Measurements from ENCODE around the gene TTF2. TPM values are rescaled to one million over a fixed set of nuclear protein-coding genes. Genes with fewer than 3 reads are reported as not detected.

TTF2 gene
- total RNA-seq, 2 donors from 2014 or later = 87.0 to 151 TPM

DNA sequence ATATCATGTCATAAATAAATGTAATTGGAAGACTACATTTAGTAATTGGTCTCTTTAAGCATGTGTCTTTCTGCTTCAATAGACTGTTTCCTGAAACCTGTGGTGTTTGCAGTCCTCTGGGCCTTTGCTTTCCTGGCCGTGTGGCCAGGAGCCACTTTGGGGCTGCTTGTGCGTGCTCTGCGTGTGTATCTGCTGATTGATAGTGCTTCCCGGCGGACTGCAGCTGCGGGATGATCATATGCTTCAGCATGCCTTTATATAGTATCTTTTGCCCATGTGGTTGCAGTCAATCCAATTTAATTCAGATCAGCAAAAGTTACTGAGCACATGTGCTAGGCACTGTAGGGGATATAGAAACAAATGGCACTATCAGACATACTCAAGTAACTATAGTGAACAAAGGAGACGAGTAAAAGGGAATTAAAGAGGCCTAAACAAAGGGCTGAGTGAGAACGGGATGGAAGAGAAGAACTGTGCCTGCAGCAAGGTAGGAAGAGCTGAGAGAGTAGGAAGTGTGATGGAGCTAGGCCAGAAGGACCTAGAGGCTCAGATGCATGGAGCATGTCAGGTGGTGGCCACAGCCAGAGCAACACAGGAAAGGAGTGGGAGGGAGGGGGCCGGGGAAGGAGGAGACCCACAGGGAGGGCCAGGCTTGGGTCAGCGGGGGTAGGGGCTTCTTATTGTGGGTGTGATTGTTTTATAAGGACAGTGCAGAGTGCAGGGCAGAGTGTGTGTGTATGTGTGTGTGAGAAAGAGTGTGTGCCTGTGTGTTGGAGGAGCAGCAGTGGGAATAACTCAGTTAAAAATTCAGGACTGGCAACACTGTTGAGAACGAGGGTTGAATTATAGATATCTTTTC is 27.2 kb upstream of the TTF2 start:
- H3K36me3 Mint-ChIP-seq = no peaks in the 10 kb centered on the region
- H3K27ac Mint-ChIP-seq = no peak overlapping the region
- no peaks in the 10 kb centered on the region for H3K9me3 Mint-ChIP-seq
- no peak for ATAC-seq
- no peak for DNase-seq (ENCODE audit: low spot score)
- no peak overlapping the region for H3K4me3 Mint-ChIP-seq
- H3K27me3 Mint-ChIP-seq = no peaks in the 10 kb centered on the region
- no peaks in the 10 kb centered on the region for H3K4me1 Mint-ChIP-seq (ENCODE audit: low read depth in 2 of 2)

DNA sequence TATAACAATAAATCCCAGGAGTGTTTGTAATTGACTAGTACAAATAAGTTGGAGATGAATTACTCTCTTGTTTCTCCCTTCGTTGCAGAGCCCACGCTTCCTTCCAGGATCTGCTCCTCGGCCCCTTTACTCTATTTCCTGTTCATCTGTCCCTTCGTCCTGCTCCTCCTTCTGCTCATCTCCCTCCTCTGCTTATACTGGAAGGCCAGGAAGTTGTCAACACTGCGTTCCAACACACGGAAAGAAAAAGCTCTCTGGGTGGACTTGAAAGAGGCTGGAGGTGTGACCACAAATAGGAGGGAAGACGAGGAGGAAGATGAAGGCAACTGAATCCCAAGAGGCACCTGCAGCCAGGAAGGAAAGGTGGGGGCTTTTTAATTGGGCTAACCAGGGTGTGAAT is 26.4 kb upstream of the TTF2 start:
- H3K9me3 Mint-ChIP-seq = no peaks in the 10 kb centered on the region
- no peak for DNase-seq (ENCODE audit: low spot score)
- ATAC-seq = no peak
- no peaks in the 10 kb centered on the region for H3K4me1 Mint-ChIP-seq (ENCODE audit: low read depth in 2 of 2)
- no peaks in the 10 kb centered on the region for H3K36me3 Mint-ChIP-seq
- no peaks in the 10 kb centered on the region for H3K27me3 Mint-ChIP-seq
- H3K4me3 Mint-ChIP-seq = no peak overlapping the region
- H3K27ac Mint-ChIP-seq = no peak overlapping the region

DNA sequence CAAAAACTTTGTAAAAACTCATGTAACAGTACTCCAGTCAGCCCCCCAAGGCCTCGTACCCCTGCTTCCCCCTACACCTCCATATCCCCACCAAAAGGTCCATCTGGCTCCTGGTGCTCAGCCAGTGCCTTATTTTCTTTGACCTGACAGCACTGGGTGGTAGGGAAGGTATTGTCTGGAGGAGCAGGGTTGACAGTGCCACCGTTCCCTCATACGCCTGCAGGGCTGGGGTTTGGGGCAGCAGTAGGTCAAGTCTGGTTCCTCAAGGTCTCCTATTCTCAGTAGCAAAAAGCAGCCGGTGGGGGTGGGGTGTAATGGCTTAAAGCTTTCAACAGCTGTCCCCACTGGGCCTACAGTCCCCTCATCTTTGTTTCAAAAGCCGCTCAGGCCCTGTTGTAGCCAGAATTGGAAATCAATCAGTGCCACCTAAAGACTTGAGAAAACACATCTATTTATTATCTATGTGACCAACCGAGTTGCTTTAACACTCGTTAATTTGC is 25.3 kb upstream of the TTF2 start:
- no peak for DNase-seq (ENCODE audit: low spot score)
- H3K36me3 Mint-ChIP-seq = no peaks in the 10 kb centered on the region
- no peak overlapping the region for H3K4me3 Mint-ChIP-seq
- no peaks in the 10 kb centered on the region for H3K9me3 Mint-ChIP-seq
- no peak overlapping the region for H3K27ac Mint-ChIP-seq
- H3K27me3 Mint-ChIP-seq = no peaks in the 10 kb centered on the region
- no peak for ATAC-seq
- no peaks in the 10 kb centered on the region for H3K4me1 Mint-ChIP-seq (ENCODE audit: low read depth in 2 of 2)

DNA sequence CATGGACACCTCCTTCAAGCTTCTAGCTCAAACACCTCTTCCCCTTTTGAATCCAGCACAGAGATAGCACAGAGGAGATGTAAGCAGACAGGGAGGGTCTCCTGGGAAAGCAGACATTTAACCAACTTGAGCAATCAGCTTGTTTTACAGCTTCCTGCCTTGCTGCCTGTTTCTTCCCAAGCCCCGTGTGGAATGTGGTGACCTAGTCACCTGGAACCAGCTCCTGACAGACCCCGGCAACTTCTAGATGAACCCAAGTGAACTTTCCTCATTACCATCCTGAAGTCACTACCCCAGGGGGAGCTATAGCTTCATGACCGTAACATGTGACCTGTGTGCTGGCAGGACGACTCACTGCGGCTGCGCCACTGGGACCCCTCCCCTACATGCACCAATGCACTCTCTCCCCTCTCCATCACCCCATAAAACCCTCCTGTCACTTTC is 24.1 kb upstream of the TTF2 start:
- Mint-ChIP-seq H3K4me3 (no peak overlapping the region), H3K27ac (no peak overlapping the region)

DNA sequence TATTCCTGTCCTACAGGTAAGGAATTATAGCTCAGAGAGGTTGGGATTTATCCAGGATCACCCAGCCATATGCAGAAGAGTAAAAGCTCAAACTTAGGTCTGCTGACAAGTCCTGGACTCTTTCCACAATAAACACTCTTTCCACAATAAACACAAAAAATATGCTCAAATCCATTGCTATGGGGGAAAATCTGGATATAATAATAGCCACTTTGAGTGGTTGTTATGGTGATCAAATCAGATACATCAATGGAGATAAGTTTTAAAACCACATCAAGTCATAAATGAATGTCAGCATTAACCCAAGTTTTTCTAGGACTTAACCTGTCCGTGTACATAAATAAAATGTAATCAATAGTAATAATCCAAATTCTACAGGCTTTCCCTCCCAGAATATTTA is 22.3 kb upstream of the TTF2 start:
- no peaks in the 10 kb centered on the region for H3K4me1 Mint-ChIP-seq (ENCODE audit: low read depth in 2 of 2)
- ATAC-seq (no peak), DNase-seq (ENCODE audit: low spot score) (no peak)
- H3K36me3 Mint-ChIP-seq = no peaks in the 10 kb centered on the region
- no peak overlapping the region for H3K4me3 Mint-ChIP-seq
- H3K9me3 Mint-ChIP-seq = no peaks in the 10 kb centered on the region
- no peak overlapping the region for H3K27ac Mint-ChIP-seq
- H3K27me3 Mint-ChIP-seq = no peaks in the 10 kb centered on the region

More for the DNA sequence above, 24.1 kb upstream of the TTF2 start:
- no peaks in the 10 kb centered on the region for H3K36me3 Mint-ChIP-seq
- DNase-seq (ENCODE audit: low spot score) = no peak
- no peaks in the 10 kb centered on the region for H3K27me3 Mint-ChIP-seq
- H3K9me3 Mint-ChIP-seq = no peaks in the 10 kb centered on the region
- no peaks in the 10 kb centered on the region for H3K4me1 Mint-ChIP-seq (ENCODE audit: low read depth in 2 of 2)
- no peak for ATAC-seq

DNA sequence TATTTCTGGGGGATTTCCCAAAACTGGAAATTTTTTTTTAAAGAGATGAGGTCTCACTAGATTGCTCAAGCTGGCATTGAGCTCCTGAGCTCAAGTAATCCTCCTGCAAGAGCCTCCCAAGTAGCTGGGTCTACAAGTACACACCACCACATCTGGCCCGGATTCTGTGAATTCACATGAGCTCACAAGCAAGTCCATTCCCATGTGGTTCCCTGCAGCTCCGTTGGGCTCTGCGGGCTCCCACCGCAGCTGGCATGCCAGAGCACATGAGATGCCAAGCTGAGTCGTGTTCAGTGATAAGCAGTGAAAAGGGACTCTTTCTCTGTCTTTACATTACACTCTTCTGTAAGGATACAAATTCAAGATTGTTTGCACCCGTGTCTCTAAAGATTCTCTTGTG is 21.9 kb upstream of the TTF2 start:
- no peak for ATAC-seq
- DNase-seq (ENCODE audit: low spot score) = no peak
- no peak overlapping the region for H3K4me3 Mint-ChIP-seq
- H3K9me3 Mint-ChIP-seq = no peaks in the 10 kb centered on the region
- H3K4me1 Mint-ChIP-seq (ENCODE audit: low read depth in 2 of 2) = no peaks in the 10 kb centered on the region
- no peak overlapping the region for H3K27ac Mint-ChIP-seq
- no peaks in the 10 kb centered on the region for H3K27me3 Mint-ChIP-seq
- H3K36me3 Mint-ChIP-seq = no peaks in the 10 kb centered on the region

DNA sequence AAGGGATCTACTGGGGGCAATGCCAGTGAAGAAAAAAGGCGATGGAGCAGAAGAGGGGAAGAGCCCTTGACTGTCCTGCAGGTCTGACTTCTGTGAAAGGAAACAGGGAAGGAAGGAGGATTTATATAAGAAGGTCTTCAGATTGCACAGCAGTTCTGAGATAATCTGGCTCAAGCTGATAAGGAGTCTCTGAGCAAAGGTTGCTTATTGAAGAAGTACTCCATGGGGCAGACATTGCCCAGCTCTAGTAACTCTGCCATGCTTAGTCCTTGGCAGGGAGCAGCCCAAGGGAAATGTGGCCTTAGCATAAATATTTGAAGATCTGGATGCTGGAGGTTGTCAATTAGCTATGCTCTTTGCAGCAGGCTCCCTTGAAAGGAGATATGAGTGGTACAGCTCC is 15.9 kb upstream of the TTF2 start:
- Mint-ChIP-seq H3K36me3 (no peaks in the 10 kb centered on the region), H3K4me1 (ENCODE audit: low read depth in 2 of 2) (peaks cover 7 to 9% of the 10 kb centered on the region in 2 donors), H3K27ac (no peak overlapping the region), H3K4me3 (no peak overlapping the region), H3K27me3 (no peaks in the 10 kb centered on the region), H3K9me3 (no peaks in the 10 kb centered on the region)
- DNase-seq (ENCODE audit: low spot score) (no peak), ATAC-seq (no peak)

DNA sequence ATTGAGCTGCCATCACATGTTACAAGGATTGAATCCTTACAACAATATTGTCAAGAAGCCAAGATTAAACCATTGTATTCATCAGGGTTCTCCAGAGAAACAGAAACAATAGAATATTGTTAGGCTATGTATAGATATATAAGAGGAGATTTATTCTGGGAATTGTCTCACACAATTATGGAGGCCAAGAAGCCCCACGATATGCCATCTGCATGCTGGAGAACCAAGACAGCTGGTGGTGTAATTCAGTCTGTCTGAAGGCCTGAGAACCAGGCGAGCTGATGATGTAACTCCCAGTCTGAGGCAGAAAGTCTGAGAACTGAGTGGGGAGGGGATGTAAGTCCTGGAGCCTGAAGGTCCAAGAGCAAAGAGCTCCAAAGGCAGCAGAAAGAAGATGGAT is 14.5 kb upstream of the TTF2 start:
- H3K27me3 Mint-ChIP-seq = no peaks in the 10 kb centered on the region
- no peak overlapping the region for H3K4me3 Mint-ChIP-seq
- DNase-seq (ENCODE audit: low spot score) (no peak), ATAC-seq (no peak)
- peak overlapping the region in 1 of 2 donors; percentile 32 for H3K27ac Mint-ChIP-seq
- peaks cover 8 to 10% of the 10 kb centered on the region in 2 donors for H3K4me1 Mint-ChIP-seq (ENCODE audit: low read depth in 2 of 2)
- H3K36me3 Mint-ChIP-seq = no peaks in the 10 kb centered on the region
- H3K9me3 Mint-ChIP-seq = no peaks in the 10 kb centered on the region

DNA sequence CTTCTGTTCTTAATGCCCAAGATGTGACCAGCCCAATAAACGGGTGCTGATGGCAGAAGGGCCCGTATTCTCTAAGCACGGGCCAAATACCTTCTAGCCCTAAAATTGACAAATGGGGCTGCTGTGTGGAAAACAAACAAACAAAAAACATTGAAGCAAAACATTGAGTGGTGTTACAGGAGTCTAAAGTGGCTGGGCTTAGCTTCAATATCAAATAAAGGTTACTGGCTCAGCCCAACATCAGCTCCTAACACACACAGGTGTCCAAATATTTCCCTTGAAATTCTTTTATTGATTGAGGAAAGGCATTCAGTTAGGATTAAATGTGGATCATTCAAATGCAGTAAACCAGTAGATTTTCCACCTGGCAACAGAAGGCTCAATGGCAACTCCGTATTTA is 13.3 kb upstream of the TTF2 start:
- Mint-ChIP-seq H3K27me3 (no peaks in the 10 kb centered on the region), H3K4me1 (ENCODE audit: low read depth in 2 of 2) (peaks cover 15 to 19% of the 10 kb centered on the region in 2 donors), H3K27ac (no peak overlapping the region), H3K4me3 (no peak overlapping the region), H3K36me3 (no peaks in the 10 kb centered on the region), H3K9me3 (no peaks in the 10 kb centered on the region)
- no peak for DNase-seq (ENCODE audit: low spot score)
- no peak for ATAC-seq

DNA sequence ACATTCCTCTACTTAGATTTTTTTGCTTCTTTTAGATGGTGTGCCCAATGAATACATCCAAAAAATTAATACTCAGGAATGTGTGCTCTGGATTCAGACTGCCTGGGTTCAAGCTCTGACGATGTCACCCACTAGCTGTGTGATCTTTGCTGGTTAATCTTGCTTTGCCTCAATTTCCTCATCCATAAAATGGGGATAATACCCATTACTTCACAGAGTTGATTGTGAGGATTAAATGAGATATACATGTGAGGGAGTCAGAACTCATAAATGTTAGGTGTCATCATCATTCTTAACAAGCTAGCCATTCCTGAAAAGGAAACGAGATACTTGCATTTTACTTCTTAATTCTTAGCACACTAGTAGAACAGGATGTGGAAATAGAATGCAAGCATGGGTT is 12.9 kb upstream of the TTF2 start:
- Mint-ChIP-seq H3K27ac (no peak overlapping the region), H3K4me3 (no peak overlapping the region), H3K36me3 (no peaks in the 10 kb centered on the region), H3K27me3 (no peaks in the 10 kb centered on the region), H3K4me1 (ENCODE audit: low read depth in 2 of 2) (peaks cover 20 to 24% of the 10 kb centered on the region in 2 donors), H3K9me3 (no peaks in the 10 kb centered on the region)
- DNase-seq (ENCODE audit: low spot score) (no peak), ATAC-seq (no peak)

DNA sequence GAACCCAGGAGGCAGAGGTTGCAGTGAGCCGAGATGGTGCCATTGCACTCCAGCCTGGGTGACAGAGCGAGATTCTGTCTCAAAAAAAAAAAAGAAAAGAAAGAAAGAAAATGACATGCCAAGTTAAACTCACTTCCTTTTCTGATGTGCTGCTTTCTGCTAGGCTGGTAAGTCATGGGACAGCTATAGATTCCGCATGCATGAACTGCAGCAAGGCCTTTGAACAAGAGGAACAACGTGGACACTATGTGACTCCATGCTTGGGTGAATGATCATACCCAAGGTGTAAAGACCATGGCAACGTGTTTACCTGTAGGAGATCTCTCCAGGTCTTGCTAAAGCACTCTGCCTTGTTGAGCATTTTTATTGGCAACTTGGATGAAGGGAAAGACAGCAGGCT is 10.3 kb upstream of the TTF2 start:
- H3K27ac Mint-ChIP-seq = peak overlapping the region in 1 of 2 donors; percentile 4
- no peaks in the 10 kb centered on the region for H3K27me3 Mint-ChIP-seq
- H3K9me3 Mint-ChIP-seq = no peaks in the 10 kb centered on the region
- H3K4me1 Mint-ChIP-seq (ENCODE audit: low read depth in 2 of 2) = peaks cover 23 to 28% of the 10 kb centered on the region in 2 donors
- no peak for ATAC-seq
- DNase-seq (ENCODE audit: low spot score) = no peak
- H3K36me3 Mint-ChIP-seq = no peaks in the 10 kb centered on the region
- H3K4me3 Mint-ChIP-seq = no peak overlapping the region

DNA sequence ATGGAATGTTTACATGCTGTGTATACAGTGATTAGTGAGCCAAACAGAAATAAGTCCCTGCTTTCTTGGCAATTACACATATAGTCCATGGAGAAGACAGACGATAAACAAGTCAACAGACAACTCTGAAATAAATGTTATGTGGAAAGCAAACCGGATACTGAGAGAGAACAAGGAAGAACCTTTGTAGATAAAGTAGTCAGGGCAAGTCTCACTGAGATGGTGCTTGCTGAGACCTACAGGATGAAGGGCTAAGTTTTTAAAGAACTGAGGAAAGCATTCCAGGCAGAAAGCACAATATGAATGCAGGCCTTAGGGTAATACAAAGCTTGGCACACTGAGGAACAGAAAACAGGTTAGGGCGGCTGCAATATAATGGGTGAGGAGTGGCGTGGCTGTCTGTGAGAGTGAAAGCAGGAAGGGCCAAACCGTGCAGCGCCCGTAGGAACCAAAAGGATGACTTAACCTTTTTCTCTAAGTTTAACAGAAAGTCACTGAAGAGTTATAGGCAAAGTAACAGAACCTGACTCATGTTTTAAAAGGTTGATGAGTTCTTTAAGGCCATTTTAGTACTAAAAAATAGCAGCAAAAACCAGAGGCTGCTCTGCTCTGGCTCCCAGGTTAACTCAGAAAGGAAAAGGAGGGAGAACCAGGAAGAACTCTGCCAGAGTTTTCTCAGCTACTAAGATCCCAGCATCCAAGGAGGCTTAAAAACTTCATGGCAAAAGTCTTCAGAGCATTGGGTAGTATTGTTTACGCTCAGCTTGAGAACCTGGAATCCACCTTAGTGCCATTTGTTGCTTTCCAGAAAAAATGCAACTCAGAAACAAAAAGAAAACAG is 8.7 kb upstream of the TTF2 start:
- Mint-ChIP-seq H3K4me3 (peak overlapping the region; percentile 72), H3K4me1 (ENCODE audit: low read depth in 2 of 2) (peaks cover 23 to 28% of the 10 kb centered on the region in 2 donors), H3K36me3 (no peaks in the 10 kb centered on the region), H3K9me3 (no peaks in the 10 kb centered on the region), H3K27me3 (no peaks in the 10 kb centered on the region), H3K27ac (peak overlapping the region; percentile 74 to 82)
- no peak for DNase-seq (ENCODE audit: low spot score)
- ATAC-seq = peak; percentile 70 to 74

DNA sequence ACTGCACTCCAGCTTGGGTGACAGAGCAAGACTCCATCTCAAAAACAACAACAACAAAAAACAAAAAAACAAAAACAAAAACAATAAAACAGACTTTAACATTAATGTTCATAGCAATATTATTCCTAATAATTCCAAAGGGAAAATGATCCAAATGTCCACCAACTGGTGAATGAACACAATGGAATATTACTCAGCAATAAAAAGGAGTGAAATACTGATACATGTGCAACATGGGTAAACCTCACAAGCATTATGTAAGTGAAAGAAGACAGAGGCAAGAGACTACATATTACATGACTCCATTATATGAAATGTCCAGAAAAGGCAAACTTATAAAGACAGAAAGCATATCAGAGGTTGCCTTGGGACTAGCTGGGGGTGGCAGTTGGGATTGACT is 6.1 kb upstream of the TTF2 start:
- H3K4me3 Mint-ChIP-seq = no peak overlapping the region
- ATAC-seq = no peak
- H3K4me1 Mint-ChIP-seq (ENCODE audit: low read depth in 2 of 2) = peaks cover 21 to 30% of the 10 kb centered on the region in 2 donors
- no peak overlapping the region for H3K27ac Mint-ChIP-seq
- H3K36me3 Mint-ChIP-seq = no peaks in the 10 kb centered on the region
- no peak for DNase-seq (ENCODE audit: low spot score)
- H3K9me3 Mint-ChIP-seq = no peaks in the 10 kb centered on the region
- H3K27me3 Mint-ChIP-seq = no peaks in the 10 kb centered on the region

DNA sequence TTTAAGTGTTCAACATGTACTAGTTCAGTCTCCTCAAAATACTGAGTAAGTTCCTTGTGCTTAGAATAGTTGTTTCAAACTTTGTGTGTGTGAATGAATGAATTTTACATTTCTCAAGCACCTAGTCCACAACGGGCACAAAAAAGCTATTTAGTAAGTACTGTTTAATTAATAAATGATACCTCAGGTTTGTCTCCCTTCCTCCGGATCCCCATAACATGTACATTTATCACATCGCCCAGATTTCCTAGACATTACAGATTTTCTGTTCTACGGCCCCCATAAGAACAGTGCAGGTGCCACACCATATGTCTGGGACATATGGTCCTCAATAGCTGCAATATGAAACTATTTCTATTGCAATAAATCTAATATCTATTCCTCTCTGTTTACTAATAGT is 1.3 kb upstream of the TTF2 start:
- H3K4me1 Mint-ChIP-seq (ENCODE audit: low read depth in 2 of 2) = peaks cover 25 to 37% of the 10 kb centered on the region in 2 donors
- DNase-seq (ENCODE audit: low spot score) (no peak), ATAC-seq (no peak)
- H3K27me3 Mint-ChIP-seq = no peaks in the 10 kb centered on the region
- peaks cover 4% of the 10 kb centered on the region for H3K36me3 Mint-ChIP-seq
- no peaks in the 10 kb centered on the region for H3K9me3 Mint-ChIP-seq
- no peak overlapping the region for H3K27ac Mint-ChIP-seq
- H3K4me3 Mint-ChIP-seq = no peak overlapping the region

Measured in natural killer cell treated with Interleukin-12 subunit alpha and Interleukin-12 subunit beta and Interleukin-15 and Interleukin-18, amount 100 ng/mL, for 72 hours (primary cell).